GM21717 (cell line): Measurements from ENCODE around the gene SLC30A9.

ENCODE experiments used
- ATAC-seq: cut with Tn5 transposase; IDR thresholded peaks from one replicate; pipeline ENCODE4 v1.9.1; 2021; ENCODE audit warnings: mild to moderate bottlenecking, moderate library complexity; ENCODE audit not compliant: unreplicated experiment

The SLC30A9 gene

GRCh38 chr4:41990365-41991111 is at the start of gene SLC30A9:
TSS of gene SLC30A9 (plus strand) at chr4:41990530. CDS start at chr4:41990652, 122 bp downstream.
- ATAC-seq = peak; percentile 100

GRCh38 chr4:41940834-41941233 is 49.5 kb upstream of the SLC30A9 start:
- no peak for ATAC-seq

GRCh38 chr4:41943506-41943905 is 46.8 kb upstream of the SLC30A9 start:
- no peak for ATAC-seq

GRCh38 chr4:41944089-41944488 is 46.2 kb upstream of the SLC30A9 start:
- ATAC-seq = no peak

GRCh38 chr4:41949531-41949930 is 40.8 kb upstream of the SLC30A9 start:
- ATAC-seq = no peak

- ATAC-seq = no peak
These were observed 32.7 kb upstream of the SLC30A9 start for GRCh38 chr4:41957634-41958033.

GRCh38 chr4:41963105-41963504 is 27.2 kb upstream of the SLC30A9 start:
- ATAC-seq = no peak

GRCh38 chr4:41964401-41964800 is 25.9 kb upstream of the SLC30A9 start:
- ATAC-seq = no peak

- ATAC-seq = no peak
These were observed 22.9 kb upstream of the SLC30A9 start for GRCh38 chr4:41967392-41967791.

GRCh38 chr4:41969671-41970070 is 20.7 kb upstream of the SLC30A9 start:
- ATAC-seq = no peak

GRCh38 chr4:41975341-41975740 is 15.0 kb upstream of the SLC30A9 start:
- no peak for ATAC-seq

GRCh38 chr4:41976775-41977516 is 13.4 kb upstream of the SLC30A9 start:
- ATAC-seq = no peak

- no peak for ATAC-seq
These were observed 12.6 kb upstream of the SLC30A9 start for GRCh38 chr4:41977709-41978108.

GRCh38 chr4:41981456-41981855 is 8.9 kb upstream of the SLC30A9 start, which contains the start of gene DCAF4L1:
TSS of gene DCAF4L1 (plus strand) at chr4:41981756. CDS start at chr4:41981793, 37 bp downstream.
- ATAC-seq = no peak

- ATAC-seq = no peak
These were observed 7.6 kb upstream of the SLC30A9 start for GRCh38 chr4:41982716-41983115.

GRCh38 chr4:41985151-41985550 is 5.2 kb upstream of the SLC30A9 start:
- no peak for ATAC-seq

- ATAC-seq = peak; percentile 26
These were observed 351 bp upstream of the SLC30A9 start for GRCh38 chr4:41989994-41990364.

- ATAC-seq = no peak
These were observed 1.8 kb downstream of the SLC30A9 start for GRCh38 chr4:41991916-41992767.

GRCh38 chr4:41992967-41993857 is 2.9 kb downstream of the SLC30A9 start:
- ATAC-seq = no peak

GRCh38 chr4:41994461-41994985 is 4.2 kb downstream of the SLC30A9 start:
- no peak for ATAC-seq
